ENCODE data around the gene FOXP4. TPM values are rescaled to one million over a fixed set of nuclear protein-coding genes. Genes with fewer than 3 reads are reported as not detected.

FOXP4 gene
- total and polyA plus RNA-seq, 2 of the 13 experiments (the other 11 are each of a cell fraction or from before 2014, with no cell fraction given) = 11.0 to 12.4 TPM

DNA sequence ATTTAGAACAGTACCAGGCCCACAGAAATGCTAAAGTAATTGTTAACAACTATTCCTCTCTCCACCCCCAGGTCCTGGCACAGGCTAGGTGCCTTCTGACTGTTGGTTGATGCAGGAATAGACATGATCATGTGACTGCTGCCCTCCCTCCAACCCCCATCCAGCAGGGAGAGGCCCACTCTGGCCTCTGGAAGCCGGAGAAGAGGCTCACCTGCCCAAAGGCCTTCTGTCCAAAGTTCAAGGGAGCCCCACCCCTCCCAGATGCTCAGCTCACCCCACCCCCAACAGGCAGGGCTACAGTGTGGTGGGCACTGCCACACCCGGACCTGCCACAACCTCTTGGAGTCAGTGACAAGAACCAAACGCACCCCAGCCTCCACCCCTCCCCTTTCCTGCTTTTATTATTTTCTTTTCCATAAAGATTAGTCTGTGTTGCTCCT, 26.9 kb upstream of the FOXP4 start (continued):
- no peak for TF ChIP-seq PITX1 (CRISPR knock-in tag; IDR thresholded peaks at IDR 0.05)
- TF ChIP-seq HNRNPL (IDR thresholded peaks at IDR 0.05; ENCODE audit: low read depth, low read length) = peak; percentile 95
- TF ChIP-seq PBX3 (CRISPR knock-in tag; IDR thresholded peaks at IDR 0.05; ENCODE audit: borderline replicate concordance) = no peak
- TF ChIP-seq FOXK2 (IDR thresholded peaks at IDR 0.05) = no peak
- 0 out of 2 replicates have a peak, but pooled peaks have one; percentile 14 for TF ChIP-seq ZNF580 (CRISPR knock-in tag; IDR thresholded peaks at IDR 0.05; ENCODE audit: borderline replicate concordance, low read depth)
- TF ChIP-seq, protein P1, sequence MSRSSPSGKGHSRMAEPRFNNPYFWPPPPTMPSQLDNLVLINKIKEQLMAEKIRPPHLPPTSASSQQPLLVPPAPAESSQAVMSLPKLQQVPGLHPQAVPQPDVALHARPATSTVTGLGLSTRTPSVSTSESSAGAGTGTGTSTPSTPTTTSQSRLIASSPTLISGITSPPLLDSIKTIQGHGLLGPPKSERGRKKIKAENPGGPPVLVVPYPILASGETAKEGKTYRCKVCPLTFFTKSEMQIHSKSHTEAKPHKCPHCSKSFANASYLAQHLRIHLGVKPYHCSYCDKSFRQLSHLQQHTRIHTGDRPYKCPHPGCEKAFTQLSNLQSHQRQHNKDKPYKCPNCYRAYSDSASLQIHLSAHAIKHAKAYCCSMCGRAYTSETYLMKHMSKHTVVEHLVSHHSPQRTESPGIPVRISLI (CRISPR knock-in tag; IDR thresholded peaks at IDR 0.05; ENCODE audit: borderline replicate concordance) = no peak
- TF ChIP-seq ZC3H13 (CRISPR knock-in tag; IDR thresholded peaks at IDR 0.05) = no peak
- TF ChIP-seq SAP130 (CRISPR knock-in tag; IDR thresholded peaks at IDR 0.05; ENCODE audit: low read depth) = no peak; the same call in 1 of the 2 replicates
- TF ChIP-seq, protein P2, sequence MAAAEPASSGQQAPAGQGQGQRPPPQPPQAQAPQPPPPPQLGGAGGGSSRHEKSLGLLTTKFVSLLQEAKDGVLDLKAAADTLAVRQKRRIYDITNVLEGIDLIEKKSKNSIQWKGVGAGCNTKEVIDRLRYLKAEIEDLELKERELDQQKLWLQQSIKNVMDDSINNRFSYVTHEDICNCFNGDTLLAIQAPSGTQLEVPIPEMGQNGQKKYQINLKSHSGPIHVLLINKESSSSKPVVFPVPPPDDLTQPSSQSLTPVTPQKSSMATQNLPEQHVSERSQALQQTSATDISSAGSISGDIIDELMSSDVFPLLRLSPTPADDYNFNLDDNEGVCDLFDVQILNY (CRISPR knock-in tag; conservative IDR thresholded peaks at IDR 0.05) = no peak
- peak; percentile 1; the same call in 1 of the 2 replicates for TF ChIP-seq ARID3A (IDR thresholded peaks at IDR 0.05; ENCODE audit: low read depth, low read length)
- no peak for TF ChIP-seq ZNF773 (CRISPR knock-in tag; IDR thresholded peaks at IDR 0.05; ENCODE audit: borderline replicate concordance)
- TF ChIP-seq REST (IDR thresholded peaks at IDR 0.05; ENCODE audit: borderline replicate concordance in 1 of 2, low read depth in 1 of 2, low read length in 2 of 2) = 0 out of 4 replicates have a peak, but pooled peaks of 1 of the 2 experiments have one; percentile 6
- TF ChIP-seq MEIS1 (CRISPR knock-in tag; IDR thresholded peaks at IDR 0.05; ENCODE audit: borderline replicate concordance) = no peak
- no peak for TF ChIP-seq ZNF274 (CRISPR knock-in tag; IDR thresholded peaks at IDR 0.05)
- peak; percentile 50; the same call in 1 of the 2 replicates for TF ChIP-seq ARNTL (CRISPR knock-in tag; IDR thresholded peaks at IDR 0.05)
- no peak for TF ChIP-seq BCLAF1 (IDR thresholded peaks at IDR 0.05)
- no peak for TF ChIP-seq ZFP62 (CRISPR knock-in tag; IDR thresholded peaks at IDR 0.05)

Measured in HepG2 (cell line).